K562 (cell line): ENCODE data around the gene TRRAP. TPM values are rescaled to one million over a fixed set of nuclear protein-coding genes. Genes with fewer than 3 reads are reported as not detected.

ENCODE experiments used
- DPF2 ChIP-seq: fragments of 450-650 bp; IDR thresholded peaks from 2 replicates; pipeline ENCODE4 v1.6.1; 2016
- POLR3A ChIP-seq: IDR thresholded peaks from 2 replicates; pipeline ENCODE4 v1.6.1; 2011; ENCODE audit warnings: borderline replicate concordance, mild to moderate bottlenecking, moderate library complexity; ENCODE audit not compliant: insufficient read length, insufficient read depth; ENCODE audit errors: extremely low read depth
- STAT5B ChIP-seq: fragments of 250-450 bp; sonication (Bioruptor Pico); IDR thresholded peaks from 2 replicates; pipeline ENCODE4 v1.8.0; 2021; ENCODE audit warnings: mild to moderate bottlenecking, inconsistent platforms
- TRIM24 ChIP-seq, 2 experiments: fragments of 450-650 bp; IDR thresholded peaks; 2 replicates each; pipeline ENCODE4 v1.6.1; 2016
- polyA plus RNA-seq, 8 experiments: library from polyadenylated mRNA; depleted of rRNA in 4 of 8; stranded (reverse) in 5 of 8; unstranded in 3 of 8; fragments of >200 nt; fragmentation: Nextera tagmentation in 2 of 8; fragmentation: Illumina TruSeq in 1 of 8; extraction: Ambion mirVana in 2 of 8; extraction: Trizol in 1 of 8; gene quantifications; 2 replicates each; pipeline versions ENCODE4 v1.2.1 to v1.2.3, GENCODE V29; 2011 to 2014; ENCODE audit warnings: inconsistent platforms in 1 of 8, missing spikeins in 1 of 8
- total RNA-seq, 7 experiments: library from RNA; depleted of rRNA in 6 of 7; stranded (reverse); fragments of >200 nt in 6 of 7; fragmentation: Illumina TruSeq in 2 of 7; extraction: Trizol in 2 of 7; gene quantifications; 2 replicates each; pipeline versions ENCODE4 v1.2.1 to v1.2.3, GENCODE V29; 2011 to 2021; ENCODE audit warnings: low replicate concordance in 1 of 7
- TF ChIP-seq, protein P1 (sequence below), 2 experiments: IDR thresholded peaks in 1 of 2; conservative IDR thresholded peaks in 1 of 2; 2 replicates each; pipeline ENCODE4 v1.6.1; 2016; ENCODE audit warnings: low read depth in 2 of 2, mild to moderate bottlenecking in 1 of 2, missing compliant biosample characterization in 1 of 2, missing genetic modification characterization in 1 of 2, moderate library complexity in 1 of 2
- TF ChIP-seq, protein P2 (sequence below): fragments of 450-650 bp; IDR thresholded peaks from 2 replicates; pipeline ENCODE4 v1.6.1; 2016; ENCODE audit warnings: mild to moderate bottlenecking

The TRRAP gene
- total and polyA plus RNA-seq, 9 of the 15 experiments (the other 6 are each of a cell fraction or from before 2014, with no cell fraction given): 1.3 to 47.2 (median 9.7) TPM

DNA sequence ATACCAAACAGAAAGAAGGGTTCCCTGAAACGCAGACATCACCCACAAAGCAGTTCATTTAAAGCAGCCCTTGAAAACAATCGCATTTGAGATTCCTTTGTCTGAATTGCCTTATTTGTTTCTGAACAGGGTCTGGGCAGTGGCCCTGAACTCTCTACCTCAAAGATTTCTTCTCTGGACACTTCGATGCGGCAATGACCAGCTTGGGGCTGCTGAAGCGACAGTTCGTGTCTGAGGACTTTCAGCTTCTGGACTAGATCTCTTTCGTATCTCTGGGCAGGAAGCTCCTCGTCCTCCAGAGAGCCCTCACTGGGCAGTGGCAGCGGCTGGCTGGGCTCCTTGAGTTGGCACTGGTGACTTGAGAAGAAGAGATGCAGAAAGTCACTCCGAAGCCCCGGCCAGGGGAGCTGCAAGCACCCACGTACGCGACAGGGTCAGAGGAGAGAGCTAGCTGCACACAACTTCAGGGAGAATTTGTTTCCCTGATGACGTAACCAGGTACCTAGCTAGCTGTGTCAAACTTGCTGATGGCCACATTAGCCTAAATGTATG, 169.3 kb downstream of the TRRAP start (continued):
- TF ChIP-seq, protein P1, sequence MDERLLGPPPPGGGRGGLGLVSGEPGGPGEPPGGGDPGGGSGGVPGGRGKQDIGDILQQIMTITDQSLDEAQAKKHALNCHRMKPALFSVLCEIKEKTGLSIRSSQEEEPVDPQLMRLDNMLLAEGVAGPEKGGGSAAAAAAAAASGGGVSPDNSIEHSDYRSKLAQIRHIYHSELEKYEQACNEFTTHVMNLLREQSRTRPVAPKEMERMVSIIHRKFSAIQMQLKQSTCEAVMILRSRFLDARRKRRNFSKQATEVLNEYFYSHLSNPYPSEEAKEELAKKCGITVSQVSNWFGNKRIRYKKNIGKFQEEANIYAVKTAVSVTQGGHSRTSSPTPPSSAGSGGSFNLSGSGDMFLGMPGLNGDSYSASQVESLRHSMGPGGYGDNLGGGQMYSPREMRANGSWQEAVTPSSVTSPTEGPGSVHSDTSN (CRISPR knock-in tag; IDR thresholded peaks at IDR 0.05; ENCODE audit: low read depth): no peak
- TF ChIP-seq, protein P1 (tag; conservative IDR thresholded peaks at IDR 0.05; ENCODE audit: low read depth): no peak
- TF ChIP-seq, protein P2, sequence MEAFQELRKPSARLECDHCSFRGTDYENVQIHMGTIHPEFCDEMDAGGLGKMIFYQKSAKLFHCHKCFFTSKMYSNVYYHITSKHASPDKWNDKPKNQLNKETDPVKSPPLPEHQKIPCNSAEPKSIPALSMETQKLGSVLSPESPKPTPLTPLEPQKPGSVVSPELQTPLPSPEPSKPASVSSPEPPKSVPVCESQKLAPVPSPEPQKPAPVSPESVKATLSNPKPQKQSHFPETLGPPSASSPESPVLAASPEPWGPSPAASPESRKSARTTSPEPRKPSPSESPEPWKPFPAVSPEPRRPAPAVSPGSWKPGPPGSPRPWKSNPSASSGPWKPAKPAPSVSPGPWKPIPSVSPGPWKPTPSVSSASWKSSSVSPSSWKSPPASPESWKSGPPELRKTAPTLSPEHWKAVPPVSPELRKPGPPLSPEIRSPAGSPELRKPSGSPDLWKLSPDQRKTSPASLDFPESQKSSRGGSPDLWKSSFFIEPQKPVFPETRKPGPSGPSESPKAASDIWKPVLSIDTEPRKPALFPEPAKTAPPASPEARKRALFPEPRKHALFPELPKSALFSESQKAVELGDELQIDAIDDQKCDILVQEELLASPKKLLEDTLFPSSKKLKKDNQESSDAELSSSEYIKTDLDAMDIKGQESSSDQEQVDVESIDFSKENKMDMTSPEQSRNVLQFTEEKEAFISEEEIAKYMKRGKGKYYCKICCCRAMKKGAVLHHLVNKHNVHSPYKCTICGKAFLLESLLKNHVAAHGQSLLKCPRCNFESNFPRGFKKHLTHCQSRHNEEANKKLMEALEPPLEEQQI: no peak
- no peak for TF ChIP-seq TRIM24 (IDR thresholded peaks at IDR 0.05)
- TF ChIP-seq POLR3A: no peak
- TF ChIP-seq STAT5B: no peak
- TF ChIP-seq DPF2: no peak
